Suprapubic skin (tissue), 4 donors: ENCODE data around the gene CCDC33.
"Not testable (repeated sequence)": the region's sequence is repeated elsewhere in the genome, so short reads cannot be mapped to it uniquely, and the experiment has no call there.

Source experiments
- EP300 ChIP-seq: sonication (generic); formaldehyde crosslinking; IDR thresholded peaks from one replicate; pipeline ENCODE4 v1.6.1; 2017; ENCODE audit warnings: antibody characterized with exemption
- POLR2A ChIP-seq, 2 donors: fragments of 450-650 bp; IDR thresholded peaks; one replicate each; pipeline ENCODE4 v1.6.1; 2017; ENCODE audit warnings: antibody characterized with exemption in 2 of 2, mild to moderate bottlenecking in 2 of 2, moderate library complexity in 2 of 2
- POLR2AphosphoS5 ChIP-seq, 3 donors: sonication (generic); formaldehyde crosslinking; IDR thresholded peaks; one replicate each; pipeline ENCODE4 v1.6.1; 2017; ENCODE audit warnings: antibody characterized with exemption in 3 of 3
- TF ChIP-seq, protein P1 (sequence below), 2 donors: fragments of 200-600 bp in 1 of 2; fragments of 450-650 bp in 1 of 2; sonication (generic) in 1 of 2; IDR thresholded peaks; one replicate each; pipeline ENCODE4 v1.5.1; 2016 to 2019; ENCODE audit warnings: antibody characterized with exemption in 2 of 2, mild to moderate bottlenecking in 1 of 2, moderate library complexity in 1 of 2

DNA sequence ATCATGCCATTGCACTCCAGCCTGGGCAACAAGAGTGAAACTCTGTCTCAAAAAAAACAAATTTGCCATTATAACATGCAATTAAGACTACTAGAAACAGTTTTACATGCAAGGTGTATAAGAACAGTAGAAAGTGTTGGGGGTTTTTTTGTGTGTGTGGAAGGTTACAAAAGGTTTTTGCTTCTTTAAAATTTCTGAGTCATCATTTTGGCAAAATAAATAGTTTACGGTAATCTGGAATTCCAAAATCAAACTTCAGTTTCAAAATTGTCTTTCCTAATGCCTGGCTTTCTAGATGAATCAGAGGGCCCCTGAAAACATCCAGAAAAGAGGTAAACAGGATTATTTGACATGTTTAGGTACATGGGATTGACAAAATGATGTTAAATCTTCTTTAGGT, 124.7 kb downstream of the CCDC33 start:
- TF ChIP-seq, protein P1, sequence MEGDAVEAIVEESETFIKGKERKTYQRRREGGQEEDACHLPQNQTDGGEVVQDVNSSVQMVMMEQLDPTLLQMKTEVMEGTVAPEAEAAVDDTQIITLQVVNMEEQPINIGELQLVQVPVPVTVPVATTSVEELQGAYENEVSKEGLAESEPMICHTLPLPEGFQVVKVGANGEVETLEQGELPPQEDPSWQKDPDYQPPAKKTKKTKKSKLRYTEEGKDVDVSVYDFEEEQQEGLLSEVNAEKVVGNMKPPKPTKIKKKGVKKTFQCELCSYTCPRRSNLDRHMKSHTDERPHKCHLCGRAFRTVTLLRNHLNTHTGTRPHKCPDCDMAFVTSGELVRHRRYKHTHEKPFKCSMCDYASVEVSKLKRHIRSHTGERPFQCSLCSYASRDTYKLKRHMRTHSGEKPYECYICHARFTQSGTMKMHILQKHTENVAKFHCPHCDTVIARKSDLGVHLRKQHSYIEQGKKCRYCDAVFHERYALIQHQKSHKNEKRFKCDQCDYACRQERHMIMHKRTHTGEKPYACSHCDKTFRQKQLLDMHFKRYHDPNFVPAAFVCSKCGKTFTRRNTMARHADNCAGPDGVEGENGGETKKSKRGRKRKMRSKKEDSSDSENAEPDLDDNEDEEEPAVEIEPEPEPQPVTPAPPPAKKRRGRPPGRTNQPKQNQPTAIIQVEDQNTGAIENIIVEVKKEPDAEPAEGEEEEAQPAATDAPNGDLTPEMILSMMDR (IDR thresholded peaks at IDR 0.05): not testable (repeated sequence)
- not testable (repeated sequence) for TF ChIP-seq POLR2A (IDR thresholded peaks at IDR 0.05); POLR2AphosphoS5 (IDR thresholded peaks at IDR 0.05); EP300
